Activated CD4-positive, alpha-beta T cell treated with anti-CD3 and anti-CD28 coated beads, Interleukin-2, amount 50 U/mL, for 48 hours (primary cell): Measurements from ENCODE around the gene NME4.
"Not testable (repeated sequence)": the region's sequence is repeated elsewhere in the genome, so short reads cannot be mapped to it uniquely, and the experiment has no call there.

Experiments
- DNase-seq, 2 experiments: peaks; one replicate each; pipeline ENCODE4 v3.0.0-alpha.2; 2020

The NME4 gene

DNA sequence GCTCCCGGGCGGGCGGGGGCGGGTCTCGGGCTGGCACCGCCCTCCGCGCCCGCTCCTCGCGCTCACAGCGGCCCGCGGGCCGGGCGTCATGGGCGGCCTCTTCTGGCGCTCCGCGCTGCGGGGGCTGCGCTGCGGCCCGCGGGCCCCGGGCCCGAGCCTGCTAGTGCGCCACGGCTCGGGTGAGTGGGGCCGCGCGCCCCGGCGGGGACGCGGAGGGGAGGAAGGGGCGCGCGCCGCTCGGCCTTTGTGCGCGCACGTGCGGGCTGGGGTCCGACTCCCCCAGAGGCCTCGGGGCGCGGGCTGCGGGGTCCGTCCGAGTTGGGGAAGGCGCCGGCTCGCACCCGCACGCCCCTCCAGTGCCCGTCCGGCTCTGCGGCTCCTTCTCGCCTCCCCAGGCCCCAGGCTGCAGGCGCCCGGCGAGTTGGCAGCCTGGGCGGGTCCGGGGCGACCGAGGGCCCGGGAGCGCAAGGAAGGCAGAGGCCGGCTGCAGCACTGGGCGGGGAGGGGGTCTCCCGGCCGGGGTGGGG, at the start of gene NME4:
Gene NME4 (plus strand): TSS at position 65 of the 527 bp plus-strand sequence. CDS start 24 bp downstream, at position 89.
- DNase-seq: no peak

DNA sequence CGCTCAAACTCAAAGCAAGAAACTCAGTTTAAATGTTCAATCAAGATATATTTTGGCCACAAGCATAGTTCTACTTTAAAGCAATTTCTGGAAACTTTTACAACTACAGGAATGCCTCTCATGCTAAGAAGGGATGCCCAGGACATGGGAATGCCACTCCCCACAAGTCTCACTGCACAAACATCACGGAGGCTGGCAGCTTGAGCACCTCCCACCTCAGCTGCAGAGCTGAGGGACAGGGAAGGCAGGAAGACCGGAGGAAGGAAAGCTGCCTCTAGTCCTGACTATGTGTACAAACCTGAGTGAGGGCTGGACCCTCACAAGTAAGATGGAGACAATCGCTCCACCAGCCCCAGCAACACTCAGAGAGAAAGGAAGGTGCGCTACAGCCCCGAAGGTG, 49.8 kb upstream of the NME4 start:
- no peak for DNase-seq

DNA sequence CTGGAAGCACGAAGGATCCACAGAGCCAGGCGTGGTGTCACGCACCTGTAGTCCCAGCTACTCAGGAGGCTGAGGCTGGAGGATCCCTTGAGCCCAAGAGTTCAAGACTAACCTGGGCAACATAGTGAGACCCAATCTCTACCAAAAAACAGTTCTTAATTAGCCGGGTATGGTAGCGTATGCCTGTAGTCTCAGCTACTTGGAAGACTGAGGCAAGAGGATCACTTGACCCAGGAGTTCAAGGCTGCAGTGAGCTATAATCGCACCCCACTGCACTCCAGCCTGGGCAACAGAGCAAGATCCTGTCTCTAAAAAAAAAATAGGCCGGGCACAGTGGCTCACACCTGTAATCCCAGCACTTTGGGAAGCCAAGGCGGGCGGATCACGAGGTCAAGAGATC, 48.5 kb upstream of the NME4 start:
- DNase-seq: not testable (repeated sequence)

DNA sequence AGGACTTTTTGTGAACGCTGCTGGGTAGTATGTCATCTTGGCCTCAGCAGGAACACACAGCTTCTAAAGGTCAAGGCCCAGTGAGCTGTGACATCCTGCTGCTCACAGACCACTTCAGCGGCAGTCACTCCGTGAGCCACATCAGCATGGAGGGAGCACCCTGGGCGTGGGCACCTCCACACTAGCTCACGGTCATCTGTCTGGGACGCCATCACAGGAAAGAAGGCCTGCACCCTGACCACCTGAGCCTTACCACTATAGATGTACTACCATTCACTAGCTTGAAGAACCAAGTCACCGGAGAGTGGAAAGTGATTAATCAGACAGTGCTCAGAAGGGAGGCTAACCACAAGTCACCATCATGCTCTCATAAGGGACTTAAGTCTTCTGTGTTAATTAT, 47.8 kb upstream of the NME4 start:
- DNase-seq: no peak

DNA sequence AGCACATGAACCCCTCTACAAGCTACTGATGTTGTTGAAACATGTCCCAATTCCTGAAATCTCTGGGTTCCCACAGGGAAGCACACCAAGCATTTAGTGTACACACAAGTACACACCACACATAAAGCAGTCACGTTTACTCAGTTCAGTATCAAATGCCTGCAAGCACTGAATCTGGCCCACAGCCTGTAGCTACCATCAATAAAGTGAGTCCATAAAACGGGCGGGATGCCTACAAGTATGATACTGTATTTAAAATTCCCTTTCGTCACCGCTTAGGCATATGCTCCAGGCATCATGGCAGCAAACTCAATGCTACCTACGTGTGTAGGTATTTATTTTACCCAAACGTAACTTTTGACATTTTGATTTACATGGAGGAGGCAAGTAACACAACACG, 46.8 kb upstream of the NME4 start:
- DNase-seq: no peak

DNA sequence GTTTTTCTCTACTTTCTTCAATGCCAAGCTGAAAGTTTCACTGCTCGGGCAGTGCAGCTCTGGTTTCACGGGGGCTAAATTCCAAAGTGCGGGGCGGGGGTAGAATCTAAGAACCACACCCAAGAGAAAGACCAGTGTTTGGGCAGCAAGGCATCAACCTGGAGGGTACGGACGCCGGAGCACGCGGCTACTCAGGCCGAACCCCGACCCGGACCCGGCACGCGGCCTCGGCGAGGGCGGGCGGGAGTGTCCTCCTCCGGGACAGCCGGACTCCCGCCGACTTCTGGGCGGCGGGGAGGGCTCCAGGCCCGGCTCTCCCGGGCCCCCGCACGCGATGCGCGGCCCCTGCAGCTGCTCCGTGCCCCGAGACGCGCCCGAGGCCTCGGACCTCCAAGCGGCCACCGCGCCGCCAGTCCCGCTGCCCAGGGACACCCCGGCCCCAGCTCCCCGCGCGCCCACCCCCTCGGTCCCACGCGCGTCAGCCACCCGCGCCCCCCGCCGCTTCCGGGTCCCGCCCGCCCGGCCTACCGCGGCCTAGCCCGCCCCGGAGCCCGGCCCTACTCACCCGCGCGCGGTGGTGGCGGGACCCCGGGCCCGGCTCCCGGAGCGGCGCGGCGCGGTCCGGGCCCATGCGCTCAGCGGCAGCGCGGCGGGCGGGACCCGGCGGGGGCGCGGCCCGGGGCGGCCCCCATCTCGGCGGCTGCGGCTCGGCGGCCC, 45.0 kb upstream of the NME4 start:
- DNase-seq: no peak

DNA sequence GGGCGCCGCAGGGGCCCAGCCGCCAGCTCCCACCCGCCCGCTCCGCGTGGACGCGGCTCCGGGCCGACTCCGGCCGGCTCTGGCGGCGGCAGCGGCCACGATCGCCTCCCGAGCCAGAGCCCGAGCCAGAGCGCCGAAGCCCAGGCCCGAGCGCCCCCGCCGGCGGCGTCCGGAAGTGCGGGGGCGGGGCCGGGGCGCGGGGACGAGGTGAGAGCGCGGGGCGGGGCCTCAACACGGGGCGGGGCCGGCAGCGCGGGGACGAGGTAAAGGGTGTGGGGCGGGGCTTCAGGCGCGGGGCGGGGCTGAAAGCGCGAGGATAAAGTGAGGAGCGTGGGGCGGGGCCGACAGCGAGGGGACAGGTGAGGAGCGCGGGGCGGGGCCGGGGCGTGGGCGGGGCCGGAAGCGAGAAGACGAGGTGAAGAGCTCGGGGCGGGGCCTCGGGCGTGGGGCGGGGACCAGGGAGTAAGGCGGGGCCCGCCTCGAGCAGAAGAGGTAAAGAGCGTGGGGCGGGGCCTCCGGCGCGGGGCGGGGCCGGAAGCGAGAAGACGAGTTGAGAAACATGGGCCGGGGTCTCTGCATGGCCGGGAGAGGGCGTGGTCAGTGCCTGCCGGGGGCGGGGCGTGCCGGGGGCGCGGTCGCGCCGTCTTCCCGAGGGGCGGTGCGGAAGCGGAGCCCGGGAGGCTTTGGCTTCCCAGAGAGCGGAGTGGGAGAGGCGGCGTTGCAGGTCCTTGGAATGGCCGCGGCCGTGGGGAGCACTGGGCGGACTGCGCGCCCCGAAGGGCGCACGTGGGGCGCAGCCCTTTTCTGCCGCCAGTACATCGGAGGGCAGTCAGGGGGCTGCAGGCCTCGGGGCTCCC, 44.2 kb upstream of the NME4 start, which contains the start of gene AXIN1:
Gene AXIN1 (minus strand): TSS at position 177 of the 857 bp plus-strand sequence. CDS start 5,698 bp downstream, outside the sequence.
- DNase-seq: peak; percentile 100

DNA sequence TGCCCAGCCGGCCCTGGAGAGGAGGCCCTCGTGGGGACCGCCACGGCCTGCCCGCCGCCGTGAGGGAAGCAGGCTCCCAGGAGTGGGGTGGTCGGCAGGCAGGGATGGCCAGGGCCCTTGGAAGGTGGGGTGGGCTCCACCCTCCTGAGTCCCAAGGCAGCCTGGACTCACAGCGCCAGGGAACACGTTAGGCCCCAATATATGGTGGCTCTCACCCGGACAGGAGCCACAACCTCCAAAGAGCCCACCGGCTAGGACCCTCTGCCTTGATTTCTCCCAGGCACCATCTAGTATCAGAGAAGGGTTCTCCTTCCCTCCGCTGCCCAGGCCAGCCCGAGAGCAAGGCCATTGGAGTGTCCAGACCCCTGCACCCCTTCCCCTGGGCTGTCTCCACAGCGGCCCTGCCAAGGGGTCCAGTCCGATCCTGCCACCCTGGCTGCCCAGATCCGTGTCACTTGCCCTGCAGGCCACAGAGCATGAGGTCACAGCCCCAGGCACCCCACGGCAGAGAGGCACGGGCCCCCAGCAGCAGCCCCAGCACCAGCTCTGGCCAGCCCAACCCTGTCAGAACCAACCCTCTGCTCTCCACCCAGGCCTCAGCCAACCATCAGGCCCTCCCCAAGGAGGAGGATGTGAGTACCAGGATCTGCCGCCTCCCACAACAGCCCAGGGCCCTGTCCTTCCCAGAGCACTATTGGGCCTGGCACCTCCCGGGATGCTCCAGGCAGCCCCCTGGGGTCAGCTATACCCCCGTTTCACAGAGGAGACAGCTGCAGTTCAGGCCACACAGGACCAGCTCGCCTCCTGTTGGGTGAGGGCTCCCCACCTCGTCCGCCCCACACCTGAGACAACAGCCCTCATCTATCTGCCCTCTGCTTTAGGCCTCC, 43.4 kb upstream of the NME4 start:
- no peak for DNase-seq

DNA sequence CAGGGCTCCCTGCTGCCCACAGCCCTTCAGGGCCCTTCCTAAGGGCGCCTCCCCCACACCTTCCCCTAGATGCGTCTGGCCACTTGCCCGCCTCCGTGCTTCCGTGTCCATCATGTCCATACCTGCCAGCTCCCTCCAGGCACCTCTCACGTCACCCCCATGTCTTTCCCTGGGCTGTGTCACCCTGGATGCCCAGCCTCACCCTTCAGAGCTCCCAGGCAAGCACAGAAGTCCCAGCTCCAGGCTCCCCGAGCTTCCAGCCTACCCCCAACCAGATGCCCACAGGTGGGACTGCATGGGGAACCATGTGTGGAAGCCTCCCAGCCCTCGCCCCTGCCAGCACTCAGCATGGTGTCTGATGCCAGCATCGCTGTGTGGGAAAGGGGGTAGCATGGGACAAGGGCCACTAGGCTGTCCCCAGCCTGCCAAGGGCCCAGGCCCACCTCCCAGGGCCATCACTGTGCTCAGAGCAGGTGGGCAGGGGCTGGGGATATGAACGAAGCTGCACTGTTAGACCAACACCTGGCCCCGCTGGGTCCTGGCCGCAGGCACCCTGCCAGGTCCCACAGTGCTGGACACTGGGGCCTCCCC, 42.6 kb upstream of the NME4 start:
- DNase-seq: no peak

DNA sequence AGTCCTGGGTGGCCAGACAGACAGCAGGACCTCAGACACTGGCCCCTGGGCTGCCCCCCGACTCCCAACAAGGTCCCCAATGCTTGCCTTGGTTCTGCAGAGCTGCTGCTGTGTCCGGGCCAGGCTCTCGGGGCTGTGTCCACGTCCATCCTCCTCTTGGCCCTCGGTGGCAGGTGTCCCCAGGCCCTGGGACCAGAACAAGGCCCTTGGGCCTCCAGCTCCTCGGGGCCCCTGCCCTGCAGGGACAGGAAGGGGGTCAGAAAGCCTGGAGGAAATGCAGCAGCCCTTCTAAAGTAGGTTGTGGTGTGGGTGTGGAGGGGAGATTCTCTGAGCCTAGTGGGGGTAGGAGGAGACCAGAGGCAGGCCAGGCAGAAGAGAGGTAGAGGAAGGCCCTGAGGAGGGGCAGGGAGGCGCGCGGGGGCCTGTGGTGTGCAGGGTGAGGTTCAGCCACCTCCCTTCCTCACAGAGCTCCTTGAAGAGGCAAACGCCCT, 42.0 kb upstream of the NME4 start:
- DNase-seq: no peak

DNA sequence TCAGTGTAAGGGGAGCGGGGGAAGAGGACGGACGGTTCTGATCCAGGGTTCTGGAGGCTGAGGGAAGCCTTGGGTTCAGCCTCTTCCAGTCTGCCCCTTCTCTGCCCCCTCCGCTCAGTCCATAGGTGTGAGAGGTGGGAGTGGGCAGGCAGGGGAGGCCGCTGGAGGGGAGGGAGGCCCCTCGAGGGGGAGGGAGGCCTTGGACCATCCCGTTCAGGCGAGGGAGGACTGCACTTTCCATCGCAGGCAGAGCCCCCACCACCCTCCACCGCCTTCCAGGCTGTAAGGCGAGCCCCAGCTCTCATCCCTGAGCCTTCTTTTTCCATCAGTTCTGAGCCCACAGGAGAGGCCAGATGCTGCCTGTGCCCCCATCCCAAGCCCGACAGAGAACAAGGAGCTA, 40.3 kb upstream of the NME4 start:
- DNase-seq: no peak

DNA sequence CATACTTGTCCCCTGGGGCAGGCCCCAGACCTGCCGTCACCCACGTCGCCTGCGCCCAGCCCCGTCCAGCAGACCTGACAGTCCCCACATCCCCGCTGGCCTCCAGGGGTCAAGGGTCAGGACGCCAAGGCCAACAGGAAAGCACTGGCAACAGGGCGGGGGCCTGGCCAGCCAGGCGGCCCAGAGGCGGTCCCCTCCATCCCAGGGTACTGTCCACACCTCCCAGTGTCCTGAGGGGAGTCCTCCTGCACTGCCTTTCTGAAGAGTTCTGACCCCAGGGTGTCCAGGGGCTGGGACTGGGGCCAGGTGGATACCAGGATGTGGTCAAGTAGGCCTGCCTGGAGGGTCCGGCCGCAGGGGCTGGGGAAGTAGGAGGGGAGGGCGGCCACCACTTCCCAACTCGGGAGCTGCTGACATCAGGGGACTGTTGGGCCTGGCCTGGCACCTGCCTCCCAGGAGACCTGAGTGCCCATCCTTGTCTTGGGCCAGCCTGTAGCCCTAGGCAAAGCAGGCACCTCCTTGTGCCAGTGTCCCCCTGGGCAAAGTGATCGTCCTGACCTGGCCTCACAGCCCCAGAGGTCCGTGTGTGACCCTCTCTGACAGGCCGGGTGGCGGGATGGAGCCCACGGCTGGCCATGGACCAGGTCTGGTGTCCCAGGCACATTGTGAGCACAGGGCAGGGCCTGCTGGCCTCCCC, 37.8 kb upstream of the NME4 start:
- DNase-seq: no peak

DNA sequence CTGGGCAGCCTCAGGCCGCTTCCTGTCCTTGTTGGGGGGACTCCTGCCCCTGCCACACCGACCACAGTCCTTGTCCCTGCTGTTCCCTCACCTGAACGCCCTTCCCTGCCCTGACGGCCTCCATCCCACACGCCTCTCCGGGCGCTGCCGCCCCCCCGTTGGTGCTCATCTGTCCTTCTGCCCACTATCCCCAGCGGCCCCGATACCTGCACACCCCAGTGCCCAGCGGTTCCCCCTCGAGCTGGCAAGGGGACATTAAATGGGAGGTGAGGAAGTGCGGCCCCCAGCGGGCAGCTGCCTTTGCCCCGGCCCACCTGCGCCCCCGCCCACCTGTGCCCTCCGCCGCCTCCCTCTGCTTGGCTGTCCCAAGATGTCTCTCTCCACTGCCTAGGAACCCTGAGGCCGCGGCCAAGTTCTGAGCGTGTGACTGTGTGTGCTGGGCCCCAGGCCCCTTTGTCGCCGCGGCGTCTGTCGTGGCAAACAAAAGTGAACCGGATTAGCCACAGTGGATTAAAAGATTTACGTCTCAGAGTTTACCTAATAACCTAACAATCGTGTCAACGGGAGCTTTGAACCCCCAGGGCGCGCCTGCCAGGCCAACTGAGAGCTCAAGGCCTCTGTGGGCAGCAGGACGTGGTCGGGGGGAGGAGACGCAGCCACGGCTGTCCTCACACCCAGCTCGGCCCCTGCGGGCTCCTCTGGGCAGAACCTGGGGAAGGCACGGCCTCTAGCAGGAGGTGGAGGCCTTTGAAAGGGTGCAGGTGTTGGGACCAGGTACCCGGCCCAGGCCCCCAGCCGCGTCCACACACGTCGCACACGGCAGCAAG, 36.9 kb upstream of the NME4 start:
- no peak for DNase-seq

DNA sequence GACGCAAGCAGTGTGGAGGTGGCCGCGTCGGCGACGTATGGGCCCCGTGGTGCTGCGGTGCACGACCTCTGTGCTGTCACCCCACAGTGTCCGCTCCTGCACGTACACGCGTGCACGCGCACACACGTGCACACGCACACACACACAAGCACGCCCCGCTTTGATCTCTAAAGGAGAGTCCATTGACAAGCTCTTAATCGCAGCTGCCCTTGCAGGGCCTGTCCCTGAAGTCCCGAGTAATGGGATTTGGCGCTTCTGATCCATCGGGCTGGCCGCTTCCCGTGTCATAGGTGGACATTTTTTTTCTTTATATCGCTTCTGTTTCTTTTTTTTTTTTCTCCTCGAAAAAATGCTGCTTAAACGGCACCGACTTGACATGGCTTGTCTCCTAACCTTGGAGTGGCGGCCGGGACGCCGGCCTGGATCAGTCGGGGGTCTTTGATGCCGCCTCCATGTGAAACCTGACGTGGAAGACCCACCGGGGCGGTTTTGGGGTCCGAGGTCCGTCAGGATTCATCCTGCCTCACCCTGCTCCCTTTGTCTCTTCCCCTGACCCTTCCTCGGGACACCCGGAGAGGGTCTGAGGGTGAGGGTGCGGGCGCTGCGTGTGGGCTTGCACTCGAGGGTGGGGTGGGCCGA, 36.2 kb upstream of the NME4 start:
- no peak for DNase-seq

DNA sequence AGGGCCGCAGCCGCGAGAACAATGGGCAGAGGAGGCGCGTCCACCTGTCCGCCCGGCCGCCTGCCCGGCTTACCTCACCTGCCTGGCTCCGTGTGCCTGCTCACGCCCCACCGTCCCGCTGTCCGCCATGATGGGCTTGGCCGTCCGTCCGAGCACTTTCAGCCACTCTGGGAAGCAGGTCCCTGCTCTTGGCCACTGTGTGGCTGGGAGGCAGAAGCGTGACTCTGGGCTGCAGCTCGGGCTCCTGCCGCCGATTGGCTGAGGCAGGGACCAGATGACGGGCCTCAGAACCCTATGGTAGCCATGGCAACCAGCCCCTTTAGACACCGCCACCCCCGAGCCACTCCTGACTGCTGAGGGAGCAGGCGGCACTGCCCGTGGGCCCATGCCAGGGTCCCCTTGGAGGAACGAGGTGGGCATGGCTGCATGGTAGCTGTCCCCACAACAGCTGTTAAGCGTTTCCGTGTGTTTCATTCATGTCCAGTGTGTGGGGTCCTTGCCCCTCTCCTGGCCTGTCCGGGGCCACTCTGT, 35.6 kb upstream of the NME4 start:
- no peak for DNase-seq

DNA sequence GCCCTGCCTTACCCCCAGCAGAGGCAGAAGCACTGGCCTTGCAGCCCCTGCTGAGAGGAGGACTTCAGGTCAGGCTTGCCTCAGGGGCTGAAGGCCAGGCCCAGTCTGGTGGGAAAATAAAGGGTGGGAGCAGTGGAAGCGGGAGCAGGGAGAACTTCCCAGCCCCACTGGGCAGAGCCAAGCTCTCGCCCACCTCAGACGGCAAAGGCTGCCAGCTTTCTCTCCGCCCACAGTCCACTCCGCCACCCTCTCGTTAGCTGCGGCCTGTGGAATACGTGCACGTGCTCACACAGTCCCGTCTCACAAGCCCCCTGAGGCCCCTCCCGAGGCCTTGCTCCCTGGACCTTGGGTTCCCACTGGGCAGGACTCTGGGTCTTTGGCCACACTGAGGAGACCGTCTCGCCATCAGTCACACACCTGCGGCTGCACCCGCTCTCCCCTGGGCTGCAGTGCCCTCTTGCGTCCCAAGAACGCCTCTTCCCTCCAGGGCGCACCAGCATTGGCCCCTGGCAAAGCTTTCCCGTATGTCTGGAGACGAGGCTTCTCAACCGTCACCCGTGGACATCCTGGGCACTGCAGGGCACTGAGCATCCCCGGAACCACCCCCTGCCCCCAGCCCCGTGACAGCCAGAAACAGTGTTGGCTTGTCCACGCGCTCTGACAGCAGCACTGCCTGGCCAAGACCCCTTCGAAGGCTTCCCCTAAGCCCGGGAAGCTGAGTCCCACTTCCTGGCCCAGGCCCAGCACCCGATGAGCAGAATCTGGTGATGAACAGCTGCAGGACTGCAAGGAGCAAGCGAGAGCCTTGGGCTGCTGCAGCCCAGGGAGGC, 34.9 kb upstream of the NME4 start:
- DNase-seq: peak; percentile 76 to 80

DNA sequence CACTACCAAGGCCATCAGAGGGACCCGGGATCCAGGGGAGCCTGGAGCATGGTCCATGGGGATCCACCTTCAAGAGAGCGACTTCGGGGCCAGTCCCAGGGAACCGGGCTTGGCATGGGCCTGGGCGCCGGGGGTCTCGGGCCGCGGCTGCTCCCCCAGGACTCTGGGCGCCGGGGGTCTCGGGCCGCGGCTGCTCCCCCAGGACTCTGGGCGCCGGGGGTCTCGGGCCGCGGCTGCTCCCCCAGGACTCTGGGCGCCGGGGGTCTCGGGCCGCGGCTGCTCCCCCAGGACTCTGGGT, 34.3 kb upstream of the NME4 start:
- not testable (repeated sequence) for DNase-seq

DNA sequence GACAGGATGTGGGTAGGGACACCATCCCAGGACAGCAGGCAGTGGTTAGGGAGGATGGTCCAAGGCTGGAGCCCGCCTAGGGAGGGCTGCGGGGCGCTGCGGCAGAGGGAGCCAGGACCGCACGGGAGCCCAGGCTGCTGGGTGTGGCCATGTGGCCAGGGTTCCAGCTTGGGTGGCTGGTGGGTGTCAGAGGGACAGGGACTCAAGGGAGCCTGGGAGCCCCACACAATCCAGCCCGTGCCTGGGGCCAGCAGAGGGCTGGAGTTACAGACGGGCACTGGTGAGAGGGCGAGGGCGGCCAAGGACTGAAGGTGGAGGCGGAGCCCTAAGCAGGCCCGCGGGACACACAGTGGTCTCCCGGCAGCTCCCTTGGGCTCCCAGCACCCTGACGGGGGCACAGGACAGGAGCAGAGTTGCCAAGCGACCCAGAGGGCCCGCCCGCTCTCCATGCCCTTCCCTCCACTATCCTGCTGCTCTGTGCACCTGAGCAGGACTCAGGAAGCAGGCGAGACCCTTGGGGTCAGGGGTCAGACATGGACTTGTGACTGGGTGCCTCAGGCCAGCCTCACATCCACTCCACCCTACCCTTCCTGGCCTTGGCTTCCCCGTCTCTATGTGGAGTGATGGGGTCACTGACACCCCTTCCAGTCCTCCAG, 33.8 kb upstream of the NME4 start:
- DNase-seq: no peak
